T-helper 1 cell treated with Interleukin-12 subunit alpha and Interleukin-12 subunit beta and Interleukin-4 antibody, amounts not matched to agents 30 ng/mL and 1 ng/mL, for 36 hours (primary cell): Measurements from ENCODE around the gene CST5. TPM values are rescaled to one million over a fixed set of nuclear protein-coding genes. Genes with fewer than 3 reads are reported as not detected.
"Not testable (repeated sequence)": the region's sequence is repeated elsewhere in the genome, so short reads cannot be mapped to it uniquely, and the experiment has no call there.

Source experiments
- intact Hi-C: fragments of 100-400 bp; cut with micrococcal nuclease; formaldehyde crosslinking; loops from one replicate; pipeline ENCODE4 v1.15.1; 2024
- total RNA-seq: library from RNA; stranded (reverse); gene quantifications from 2 replicates; pipeline ENCODE4 v1.2.3, GENCODE V29; 2022

Gene CST5
- total RNA-seq, result not detected in 2 replicates

GRCh38 chr20:23879328-23879798 lies at the start of gene CST5:
Gene CST5, minus strand, starts transcription at chr20:23879748. Its CDS starts 72 bp downstream, at chr20:23879676.
- intact Hi-C loops, result no loop called here

GRCh38 chr20:23928788-23929187 lies 49.2 kb upstream of the CST5 start:
- intact Hi-C loops, result no loop called here

GRCh38 chr20:23928353-23928752 lies 48.8 kb upstream of the CST5 start:
- intact Hi-C loops, result no loop called here

GRCh38 chr20:23926944-23927872 lies 47.7 kb upstream of the CST5 start:
- intact Hi-C loops, result no loop called here

GRCh38 chr20:23926526-23926880 lies 47.0 kb upstream of the CST5 start:
- intact Hi-C loops, result no loop called here

GRCh38 chr20:23925789-23926525 lies 46.4 kb upstream of the CST5 start:
- intact Hi-C loops, result no loop called here

GRCh38 chr20:23924751-23925150 lies 45.2 kb upstream of the CST5 start:
- intact Hi-C loops, result no loop called here

- intact Hi-C loops, result no loop called here
These were observed 44.4 kb upstream of the CST5 start for GRCh38 chr20:23923891-23924435.

GRCh38 chr20:23923311-23923710 lies 43.8 kb upstream of the CST5 start:
- intact Hi-C loops, result no loop called here

GRCh38 chr20:23920408-23921325 lies 41.1 kb upstream of the CST5 start:
- intact Hi-C loops, result no loop called here

- intact Hi-C loops, result no loop called here
These were observed 39.3 kb upstream of the CST5 start for GRCh38 chr20:23918896-23919295.

GRCh38 chr20:23918101-23918862 lies 38.7 kb upstream of the CST5 start:
- intact Hi-C loops, result no loop called here

- intact Hi-C loops, result no loop called here
These were observed 37.6 kb upstream of the CST5 start for GRCh38 chr20:23917024-23917725.

- intact Hi-C loops, result no loop called here
These were observed 36.3 kb upstream of the CST5 start for GRCh38 chr20:23915844-23916243.

GRCh38 chr20:23914469-23914868 lies 34.9 kb upstream of the CST5 start:
- intact Hi-C loops, result not testable (repeated sequence)

GRCh38 chr20:23910210-23910609 lies 30.7 kb upstream of the CST5 start:
- intact Hi-C loops, result no loop called here

GRCh38 chr20:23909390-23909789 lies 29.8 kb upstream of the CST5 start:
- intact Hi-C loops, result no loop called here

- intact Hi-C loops, result no loop called here
These were observed 28.0 kb upstream of the CST5 start for GRCh38 chr20:23907579-23907978.

- intact Hi-C loops, result not testable (repeated sequence)
These were observed 22.8 kb upstream of the CST5 start for GRCh38 chr20:23902396-23902795.

- intact Hi-C loops, result not testable (repeated sequence)
These were observed 11.3 kb upstream of the CST5 start for GRCh38 chr20:23890867-23891266.
